Suprapubic skin (tissue), 4 donors: Measurements from ENCODE around the gene SMIM5.

ENCODE experiments used
- CTCF ChIP-seq, 2 donors: fragments of 200-600 bp in 1 of 2; fragments of 450-650 bp in 1 of 2; sonication (generic) in 1 of 2; IDR thresholded peaks; one replicate each; pipeline ENCODE4 v1.5.1; 2016 to 2019; ENCODE audit warnings: antibody characterized with exemption in 2 of 2, mild to moderate bottlenecking in 1 of 2, moderate library complexity in 1 of 2
- POLR2A ChIP-seq, 2 donors: fragments of 450-650 bp; IDR thresholded peaks; one replicate each; pipeline ENCODE4 v1.6.1; 2017; ENCODE audit warnings: antibody characterized with exemption in 2 of 2, mild to moderate bottlenecking in 2 of 2, moderate library complexity in 2 of 2
- POLR2AphosphoS5 ChIP-seq, 3 donors: sonication (generic); formaldehyde crosslinking; IDR thresholded peaks; one replicate each; pipeline ENCODE4 v1.6.1; 2017; ENCODE audit warnings: antibody characterized with exemption in 3 of 3

DNA sequence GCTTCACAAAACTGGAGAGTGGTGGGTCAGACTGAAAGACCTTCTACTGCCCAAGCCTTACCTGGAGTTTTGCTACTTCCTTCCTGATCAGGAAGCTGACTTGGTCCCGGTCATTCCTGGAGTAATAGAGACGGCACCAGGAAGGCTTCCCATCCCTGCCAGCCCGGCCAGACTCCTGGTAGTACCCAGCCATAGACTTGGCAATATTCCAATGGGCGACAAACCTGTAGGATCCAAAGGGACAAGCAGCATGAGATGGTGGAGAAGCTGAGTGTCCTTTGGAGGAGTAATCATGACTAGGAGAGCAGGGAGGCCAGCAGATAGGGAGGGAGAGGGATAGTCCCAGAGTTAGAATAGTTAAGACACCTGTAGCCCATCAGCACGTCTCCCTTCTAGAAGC lies 25.0 kb downstream of the SMIM5 start:
- TF ChIP-seq POLR2AphosphoS5 (IDR thresholded peaks at IDR 0.05): no peak
- no peak for TF ChIP-seq CTCF (IDR thresholded peaks at IDR 0.05)
- TF ChIP-seq POLR2A (IDR thresholded peaks at IDR 0.05): no peak
